Neural cell (in vitro differentiated cells): ENCODE measurements around the gene UVRAG. TPM values are rescaled to one million over a fixed set of nuclear protein-coding genes. Genes with fewer than 3 reads are reported as not detected.
"Not testable (repeated sequence)": the region's sequence is repeated elsewhere in the genome, so short reads cannot be mapped to it uniquely, and the experiment has no call there.

Experiments used
- H2AFZ ChIP-seq: fragments of 200-600, 300-800 bp; sonication (generic), shearing (Covaris generic); 2 replicates; pipeline ENCODE4 v1.6.0; 2014; ENCODE audit warnings: low read depth, mild to moderate bottlenecking, antibody characterized with exemption, low read length, moderate library complexity
- H3F3A ChIP-seq: fragments of 200-600 bp; shearing (Covaris generic); 2 replicates; pipeline ENCODE4 v1.6.1; 2016; ENCODE audit warnings: mild to moderate bottlenecking, moderate library complexity, mixed read lengths, antibody characterized with exemption, low read length; ENCODE audit not compliant: insufficient read depth, poor library complexity, severe bottlenecking
- H3K27ac ChIP-seq: fragments of 200-600, 300-800 bp; sonication (generic), shearing (Covaris generic); 2 replicates; pipeline ENCODE4 v1.5.1; 2014; ENCODE audit warnings: mild to moderate bottlenecking, low read length, moderate library complexity
- H3K27me3 ChIP-seq: fragments of 300-800, 200-600 bp; sonication (generic), shearing (Covaris generic); 2 replicates; pipeline ENCODE4 v1.6.0; 2014; ENCODE audit warnings: mild to moderate bottlenecking, low read depth, low read length, moderate library complexity; ENCODE audit not compliant: insufficient read depth
- H3K36me3 ChIP-seq: fragments of 300-800, 200-600 bp; sonication (generic), shearing (Covaris generic); 2 replicates; pipeline ENCODE4 v1.5.1; 2014; ENCODE audit warnings: mild to moderate bottlenecking, antibody characterized with exemption, low read length, moderate library complexity; ENCODE audit not compliant: insufficient read depth
- H3K4me2 ChIP-seq: fragments of 300-800, 200-600 bp; sonication (generic), shearing (Covaris generic); 2 replicates; pipeline ENCODE4 v1.6.0; 2014; ENCODE audit warnings: mild to moderate bottlenecking, low read length
- H3K4me3 ChIP-seq: fragments of 300-800, 200-600 bp; sonication (generic), shearing (Covaris generic); 2 replicates; pipeline ENCODE4 v1.5.1; 2014; ENCODE audit warnings: mild to moderate bottlenecking, low read length, moderate library complexity
- H3K79me2 ChIP-seq: fragments of 200-600 bp; shearing (Covaris generic); replicated peaks from 2 replicates; pipeline ENCODE4 v1.6.0; 2014; ENCODE audit warnings: mild to moderate bottlenecking, low read length, moderate library complexity; ENCODE audit not compliant: insufficient read depth
- H3K9ac ChIP-seq: fragments of 300-800, 200-600 bp; sonication (generic), shearing (Covaris generic); 2 replicates; pipeline ENCODE4 v1.6.1; 2016; ENCODE audit warnings: mild to moderate bottlenecking, low read length, mixed read lengths
- H3K9me2 ChIP-seq: fragments of 200-600 bp; shearing (Covaris generic); 2 replicates; pipeline ENCODE4 v1.6.1; 2016; ENCODE audit warnings: mild to moderate bottlenecking, low read length, mixed read lengths; ENCODE audit not compliant: insufficient read depth
- H3K9me3 ChIP-seq: fragments of 200-600, 300-800 bp; sonication (generic), shearing (Covaris generic); 2 replicates; pipeline ENCODE4 v1.6.1; 2016; ENCODE audit warnings: mild to moderate bottlenecking, mixed run types, low read length, moderate library complexity, mixed read lengths
- H4K20me1 ChIP-seq: fragments of 200-600 bp; shearing (Covaris generic); 2 replicates; pipeline ENCODE4 v1.6.1; 2016; ENCODE audit warnings: mild to moderate bottlenecking, mixed run types; ENCODE audit not compliant: insufficient read depth
- EP300 ChIP-seq: fragments of 450-650 bp; conservative IDR thresholded peaks from 2 replicates; pipeline ENCODE4 v1.6.1; 2014; ENCODE audit warnings: antibody characterized with exemption, mild to moderate bottlenecking, moderate library complexity; ENCODE audit not compliant: poor library complexity, severe bottlenecking
- EZH2 ChIP-seq: fragments of 200-600, 300-800 bp; shearing (Covaris generic), sonication (generic); IDR thresholded peaks from 2 replicates; pipeline ENCODE4 v1.6.1; 2014; ENCODE audit warnings: antibody characterized with exemption, low read length, borderline replicate concordance, mild to moderate bottlenecking; ENCODE audit not compliant: insufficient read depth, poor library complexity, severe bottlenecking
- MXI1 ChIP-seq: fragments of 450-650 bp; conservative IDR thresholded peaks from 2 replicates; pipeline ENCODE4 v1.6.1; 2014; ENCODE audit warnings: antibody characterized with exemption, mild to moderate bottlenecking; ENCODE audit not compliant: poor library complexity, severe bottlenecking
- POLR2AphosphoS5 ChIP-seq: IDR thresholded peaks from 2 replicates; pipeline ENCODE4 v1.6.1; 2012
- RAD21 ChIP-seq: fragments of 450-650 bp; conservative IDR thresholded peaks from 2 replicates; pipeline ENCODE4 v1.6.1; 2014; ENCODE audit warnings: antibody characterized with exemption, mild to moderate bottlenecking, moderate library complexity
- SMC3 ChIP-seq: fragments of 450-650 bp; conservative IDR thresholded peaks from 2 replicates; pipeline ENCODE4 v1.6.1; 2014; ENCODE audit warnings: antibody characterized with exemption, mild to moderate bottlenecking, moderate library complexity; ENCODE audit not compliant: poor library complexity
- TAF1 ChIP-seq: IDR thresholded peaks from 2 replicates; pipeline ENCODE4 v1.6.1; 2012; ENCODE audit warnings: low read depth
- polyA plus RNA-seq: library from polyadenylated mRNA; depleted of rRNA; stranded (reverse); fragments of >200 nt; gene quantifications from 2 replicates; pipeline ENCODE4 v1.2.3, GENCODE V29; 2014
- TF ChIP-seq, protein P1 (sequence below): fragments of 450-650 bp; IDR thresholded peaks from 2 replicates; pipeline ENCODE4 v1.5.1; 2014; ENCODE audit warnings: antibody characterized with exemption, mild to moderate bottlenecking, moderate library complexity; ENCODE audit not compliant: poor library complexity, severe bottlenecking
- TF ChIP-seq, protein P2 (sequence below): IDR thresholded peaks from 2 replicates; pipeline ENCODE4 v1.6.1; 2012; ENCODE audit warnings: borderline replicate concordance

Gene UVRAG
- polyA plus RNA-seq, 1 donor from 2014 or later: 31.6 TPM

DNA sequence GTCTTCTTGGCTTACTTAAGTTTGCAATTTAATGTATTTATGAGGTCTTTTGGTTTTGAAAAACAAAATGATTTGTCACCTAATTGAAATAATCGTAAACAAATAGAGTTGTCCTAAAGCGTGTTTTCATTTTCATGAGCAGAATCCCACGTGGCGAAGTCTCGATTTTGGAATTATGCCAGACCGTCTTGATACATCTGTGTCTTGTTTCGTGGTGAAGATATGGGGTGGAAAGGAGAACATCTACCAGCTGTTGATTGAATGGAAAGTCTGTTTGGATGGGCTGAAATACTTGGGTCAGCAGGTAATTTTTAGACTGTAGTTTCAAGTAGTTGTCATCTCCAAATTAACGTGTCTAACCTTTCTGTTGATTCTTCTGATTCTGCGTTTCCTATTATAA, 64.7 kb downstream of the UVRAG start:
- H3K9ac ChIP-seq: no peak overlapping the region
- TF ChIP-seq, protein P1, sequence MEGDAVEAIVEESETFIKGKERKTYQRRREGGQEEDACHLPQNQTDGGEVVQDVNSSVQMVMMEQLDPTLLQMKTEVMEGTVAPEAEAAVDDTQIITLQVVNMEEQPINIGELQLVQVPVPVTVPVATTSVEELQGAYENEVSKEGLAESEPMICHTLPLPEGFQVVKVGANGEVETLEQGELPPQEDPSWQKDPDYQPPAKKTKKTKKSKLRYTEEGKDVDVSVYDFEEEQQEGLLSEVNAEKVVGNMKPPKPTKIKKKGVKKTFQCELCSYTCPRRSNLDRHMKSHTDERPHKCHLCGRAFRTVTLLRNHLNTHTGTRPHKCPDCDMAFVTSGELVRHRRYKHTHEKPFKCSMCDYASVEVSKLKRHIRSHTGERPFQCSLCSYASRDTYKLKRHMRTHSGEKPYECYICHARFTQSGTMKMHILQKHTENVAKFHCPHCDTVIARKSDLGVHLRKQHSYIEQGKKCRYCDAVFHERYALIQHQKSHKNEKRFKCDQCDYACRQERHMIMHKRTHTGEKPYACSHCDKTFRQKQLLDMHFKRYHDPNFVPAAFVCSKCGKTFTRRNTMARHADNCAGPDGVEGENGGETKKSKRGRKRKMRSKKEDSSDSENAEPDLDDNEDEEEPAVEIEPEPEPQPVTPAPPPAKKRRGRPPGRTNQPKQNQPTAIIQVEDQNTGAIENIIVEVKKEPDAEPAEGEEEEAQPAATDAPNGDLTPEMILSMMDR: no peak
- TF ChIP-seq, protein P2, sequence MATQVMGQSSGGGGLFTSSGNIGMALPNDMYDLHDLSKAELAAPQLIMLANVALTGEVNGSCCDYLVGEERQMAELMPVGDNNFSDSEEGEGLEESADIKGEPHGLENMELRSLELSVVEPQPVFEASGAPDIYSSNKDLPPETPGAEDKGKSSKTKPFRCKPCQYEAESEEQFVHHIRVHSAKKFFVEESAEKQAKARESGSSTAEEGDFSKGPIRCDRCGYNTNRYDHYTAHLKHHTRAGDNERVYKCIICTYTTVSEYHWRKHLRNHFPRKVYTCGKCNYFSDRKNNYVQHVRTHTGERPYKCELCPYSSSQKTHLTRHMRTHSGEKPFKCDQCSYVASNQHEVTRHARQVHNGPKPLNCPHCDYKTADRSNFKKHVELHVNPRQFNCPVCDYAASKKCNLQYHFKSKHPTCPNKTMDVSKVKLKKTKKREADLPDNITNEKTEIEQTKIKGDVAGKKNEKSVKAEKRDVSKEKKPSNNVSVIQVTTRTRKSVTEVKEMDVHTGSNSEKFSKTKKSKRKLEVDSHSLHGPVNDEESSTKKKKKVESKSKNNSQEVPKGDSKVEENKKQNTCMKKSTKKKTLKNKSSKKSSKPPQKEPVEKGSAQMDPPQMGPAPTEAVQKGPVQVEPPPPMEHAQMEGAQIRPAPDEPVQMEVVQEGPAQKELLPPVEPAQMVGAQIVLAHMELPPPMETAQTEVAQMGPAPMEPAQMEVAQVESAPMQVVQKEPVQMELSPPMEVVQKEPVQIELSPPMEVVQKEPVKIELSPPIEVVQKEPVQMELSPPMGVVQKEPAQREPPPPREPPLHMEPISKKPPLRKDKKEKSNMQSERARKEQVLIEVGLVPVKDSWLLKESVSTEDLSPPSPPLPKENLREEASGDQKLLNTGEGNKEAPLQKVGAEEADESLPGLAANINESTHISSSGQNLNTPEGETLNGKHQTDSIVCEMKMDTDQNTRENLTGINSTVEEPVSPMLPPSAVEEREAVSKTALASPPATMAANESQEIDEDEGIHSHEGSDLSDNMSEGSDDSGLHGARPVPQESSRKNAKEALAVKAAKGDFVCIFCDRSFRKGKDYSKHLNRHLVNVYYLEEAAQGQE: no peak
- TF ChIP-seq TAF1 (no peak), EP300 (no peak), EZH2 (no peak), SMC3 (no peak), POLR2AphosphoS5 (no peak), MXI1 (no peak), RAD21 (no peak)
- no peak overlapping the region for H3K27ac ChIP-seq
- H3K4me2 ChIP-seq: no peak overlapping the region
- no peaks in the 10 kb centered on the region for H3K9me2 ChIP-seq
- H3K9me3 ChIP-seq: no peaks in the 10 kb centered on the region
- no peak overlapping the region for H2AFZ ChIP-seq
- no peaks in the 10 kb centered on the region for H3K36me3 ChIP-seq
- no peaks in the 10 kb centered on the region for H3K27me3 ChIP-seq
- H3K79me2 ChIP-seq: no peaks in the 10 kb centered on the region
- no peaks in the 10 kb centered on the region for H4K20me1 ChIP-seq
- no peaks in the 10 kb centered on the region for H3F3A ChIP-seq
- no peak overlapping the region for H3K4me3 ChIP-seq

DNA sequence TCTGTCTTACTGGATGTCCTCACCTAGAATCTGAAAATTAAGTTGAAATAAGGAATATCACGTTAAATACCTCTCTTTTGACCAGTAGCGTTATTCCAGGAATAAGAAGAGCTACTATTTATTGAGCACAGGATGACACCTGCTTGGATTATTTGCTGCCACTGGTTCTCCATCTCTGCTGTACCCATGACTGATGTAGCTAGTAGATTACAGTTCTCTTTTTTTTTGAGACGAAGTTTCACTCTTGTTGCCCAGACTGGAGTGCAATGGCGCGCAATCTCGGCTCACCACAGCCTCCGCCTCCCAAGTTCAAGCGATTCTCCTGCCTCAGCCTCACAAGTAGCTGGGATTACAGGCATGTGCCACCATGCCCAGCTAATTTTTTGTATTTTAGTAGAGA, 65.3 kb downstream of the UVRAG start:
- H3K27ac ChIP-seq, H2AFZ ChIP-seq, H3K4me2 ChIP-seq, H3K9me3 ChIP-seq, H3K27me3 ChIP-seq, H3K9ac ChIP-seq, H3K36me3 ChIP-seq, H3K4me3 ChIP-seq, H3K79me2 ChIP-seq, H4K20me1 ChIP-seq, H3F3A ChIP-seq, H3K9me2 ChIP-seq: not testable (repeated sequence)

DNA sequence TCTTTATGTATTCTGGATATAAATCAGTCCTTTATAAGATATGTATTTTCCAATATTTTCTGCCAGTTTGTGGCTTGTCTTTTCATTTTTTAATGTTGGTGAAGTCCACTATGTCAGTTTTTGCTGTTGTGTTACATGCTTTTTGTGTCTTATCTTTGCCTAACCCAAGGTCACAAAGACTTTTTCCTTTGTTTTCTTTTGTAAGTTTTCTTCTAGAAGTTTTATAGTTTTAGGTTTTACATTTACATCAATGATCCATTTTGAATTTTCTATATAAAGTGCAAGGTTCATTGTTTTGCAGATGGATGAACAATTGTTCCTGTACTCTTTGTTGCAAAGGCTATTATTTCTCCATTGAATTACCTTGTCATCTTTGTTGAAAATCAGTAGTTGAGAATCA, 69.3 kb downstream of the UVRAG start:
- Histone ChIP-seq H3K9me2 (no peaks in the 10 kb centered on the region), H3K9ac (no peak overlapping the region), H3K9me3 (no peaks in the 10 kb centered on the region), H2AFZ (no peak overlapping the region), H3K27me3 (no peaks in the 10 kb centered on the region), H4K20me1 (no peaks in the 10 kb centered on the region), H3K27ac (no peak overlapping the region), H3K36me3 (peaks cover under 1% of the 10 kb centered on the region), H3F3A (no peaks in the 10 kb centered on the region), H3K79me2 (no peaks in the 10 kb centered on the region), H3K4me3 (no peak overlapping the region), H3K4me2 (no peak overlapping the region)
- TF ChIP-seq EP300 (no peak), SMC3 (no peak), EZH2 (no peak), MXI1 (no peak), TAF1 (no peak), POLR2AphosphoS5 (no peak), RAD21 (no peak)
- TF ChIP-seq, protein P2: no peak
- TF ChIP-seq, protein P1: no peak
